ENCODE data around the gene C9orf85. TPM values are rescaled to one million over a fixed set of nuclear protein-coding genes. Genes with fewer than 3 reads are reported as not detected.
A peak's percentile ranks its signal among the peaks of the same experiment; 100 is the strongest.
"Not testable (repeated sequence)": the region's sequence is repeated elsewhere in the genome, so short reads cannot be mapped to it uniquely, and the experiment has no call there.

The C9orf85 gene
- total RNA-seq, 1 donor from 2014 or later = 9.4 TPM

GRCh38 chr9:71898756-71899155 is 12.7 kb upstream of the C9orf85 start:
- intact Hi-C loops (cut with DNase I); ATAC-seq; DNase-seq (ENCODE audit: missing footprints): not testable (repeated sequence)

GRCh38 chr9:71901695-71902597 is 9.5 kb upstream of the C9orf85 start:
- ATAC-seq = no peak

GRCh38 chr9:71904076-71904475 is 7.4 kb upstream of the C9orf85 start:
- ATAC-seq = no peak
- intact Hi-C loops (cut with DNase I) = no loop called here

More at GRCh38 chr9:71901695-71902597, 9.5 kb upstream of the C9orf85 start:
- DNase-seq (ENCODE audit: missing footprints) = no peak
- intact Hi-C loops (cut with DNase I) = no loop called here

GRCh38 chr9:71908825-71909224 is 2.6 kb upstream of the C9orf85 start:
- DNase-seq (ENCODE audit: missing footprints) (no peak), ATAC-seq (no peak)
- intact Hi-C loops (cut with DNase I) = no loop called here

More at GRCh38 chr9:71904076-71904475, 7.4 kb upstream of the C9orf85 start:
- DNase-seq (ENCODE audit: missing footprints) = no peak

GRCh38 chr9:71909887-71910649 is 1.4 kb upstream of the C9orf85 start:
- ATAC-seq = peak; percentile 23
- DNase-seq (ENCODE audit: missing footprints) = peak; percentile 81
- intact Hi-C loops (cut with DNase I) = loop anchor here (5.0 to 10.0 kb wide), 3 partner anchors 72 to 1535 kb away; no protein-coding TSS in a partner anchor

GRCh38 chr9:71910650-71911060 is 784 bp upstream of the C9orf85 start:
- intact Hi-C loops (cut with DNase I) = loop anchor here (1.0 to 10.0 kb wide), 4 partner anchors 72 to 1534 kb away; no protein-coding TSS in a partner anchor
- DNase-seq (ENCODE audit: missing footprints) (no peak), ATAC-seq (peak; percentile 19)

GRCh38 chr9:71911908-71912335 is 483 bp downstream of the C9orf85 start:
- DNase-seq (ENCODE audit: missing footprints) (no peak), ATAC-seq (no peak)
- intact Hi-C loops (cut with DNase I) = loop anchor here (1.0 to 10.0 kb wide), 4 partner anchors 70 to 1533 kb away; no protein-coding TSS in a partner anchor

GRCh38 chr9:71915495-71915894 is 4.1 kb downstream of the C9orf85 start:
- ATAC-seq (no peak), DNase-seq (ENCODE audit: missing footprints) (no peak)
- intact Hi-C loops (cut with DNase I) = loop anchor here (10.0 kb wide), 2 partner anchors 101 to 1529 kb away; no protein-coding TSS in a partner anchor

GRCh38 chr9:71916834-71917534 is 5.5 kb downstream of the C9orf85 start:
- intact Hi-C loops (cut with DNase I) = loop anchor here (10.0 kb wide), 2 partner anchors 102 to 1528 kb away; no protein-coding TSS in a partner anchor
- no peak for ATAC-seq

GRCh38 chr9:71918419-71918818 is 7.0 kb downstream of the C9orf85 start:
- no peak for DNase-seq (ENCODE audit: missing footprints)
- intact Hi-C loops (cut with DNase I) = loop anchor here (10.0 kb wide), 2 partner anchors 104 to 1526 kb away; no protein-coding TSS in a partner anchor
- ATAC-seq = no peak

More at GRCh38 chr9:71916834-71917534, 5.5 kb downstream of the C9orf85 start:
- no peak for DNase-seq (ENCODE audit: missing footprints)

GRCh38 chr9:71920456-71921189 is 9.2 kb downstream of the C9orf85 start:
- ATAC-seq (no peak), DNase-seq (ENCODE audit: missing footprints) (no peak)
- intact Hi-C loops (cut with DNase I) = no loop called here

GRCh38 chr9:71921190-71921814 is 9.9 kb downstream of the C9orf85 start:
- no peak for DNase-seq (ENCODE audit: missing footprints)
- intact Hi-C loops (cut with DNase I) = no loop called here
- ATAC-seq = no peak

GRCh38 chr9:71924576-71924975 is 13.1 kb downstream of the C9orf85 start:
- no peak for ATAC-seq
- DNase-seq (ENCODE audit: missing footprints) = no peak
- intact Hi-C loops (cut with DNase I) = no loop called here

- intact Hi-C loops (cut with DNase I) = no loop called here
- DNase-seq (ENCODE audit: missing footprints) = no peak
- no peak for ATAC-seq
These were observed 14.4 kb downstream of the C9orf85 start for GRCh38 chr9:71925834-71926233.

- no peak for ATAC-seq
- DNase-seq (ENCODE audit: missing footprints) = no peak
- intact Hi-C loops (cut with DNase I) = no loop called here
These were observed 16.9 kb downstream of the C9orf85 start for GRCh38 chr9:71928376-71928775.

- DNase-seq (ENCODE audit: missing footprints) (no peak), ATAC-seq (no peak)
- intact Hi-C loops (cut with DNase I) = no loop called here
These were observed 17.4 kb downstream of the C9orf85 start for GRCh38 chr9:71928806-71929205.

GRCh38 chr9:71929223-71929622 is 17.8 kb downstream of the C9orf85 start:
- DNase-seq (ENCODE audit: missing footprints) (no peak), ATAC-seq (no peak)
- intact Hi-C loops (cut with DNase I) = no loop called here
